Tibial nerve (tissue), 4 donors: ENCODE data around the gene REC114. TPM values are rescaled to one million over a fixed set of nuclear protein-coding genes. Genes with fewer than 3 reads are reported as not detected.
"Not testable (repeated sequence)": the region's sequence is repeated elsewhere in the genome, so short reads cannot be mapped to it uniquely, and the experiment has no call there.

Experiments used
- DNase-seq, 2 donors: peaks; one replicate each; pipeline ENCODE4 v3.0.0-alpha.2; 2019; ENCODE audit warnings: low spot score in 2 of 2
- H3K27ac ChIP-seq, 4 donors: fragments of 200-600 bp; sonication (generic) in 3 of 4; one replicate each; pipeline ENCODE4 v1.5.1; 2017 to 2019; ENCODE audit warnings: mild to moderate bottlenecking in 1 of 4
- H3K27me3 ChIP-seq, 2 donors: fragments of 200-600 bp; sonication (generic) in 1 of 2; one replicate each; pipeline versions ENCODE4 v1.5.1 to v1.6.0; 2017 to 2019
- H3K36me3 ChIP-seq, 3 donors: fragments of 200-600 bp; sonication (generic); one replicate each; pipeline ENCODE4 v1.5.1; 2018 to 2019
- H3K4me1 ChIP-seq, 4 donors: fragments of 200-600 bp; sonication (generic) in 3 of 4; one replicate each; pipeline ENCODE4 v1.5.1; 2017 to 2019
- H3K4me3 ChIP-seq, 4 donors: fragments of 200-600 bp; sonication (generic) in 3 of 4; one replicate each; pipeline ENCODE4 v1.5.1; 2017 to 2019; ENCODE audit warnings: mild to moderate bottlenecking in 1 of 4, moderate library complexity in 1 of 4
- H3K9me3 ChIP-seq, 4 donors: fragments of 200-600 bp; sonication (generic) in 3 of 4; one replicate each; pipeline ENCODE4 v1.5.1; 2017 to 2019
- EP300 ChIP-seq, 2 donors: sonication (generic); formaldehyde crosslinking; IDR thresholded peaks; one replicate each; pipeline ENCODE4 v1.6.1; 2017; ENCODE audit warnings: antibody characterized with exemption in 2 of 2, mild to moderate bottlenecking in 1 of 2
- POLR2A ChIP-seq, 2 donors: fragments of 450-650 bp; IDR thresholded peaks; one replicate each; pipeline ENCODE4 v1.6.1; 2017; ENCODE audit warnings: antibody characterized with exemption in 2 of 2, mild to moderate bottlenecking in 2 of 2, moderate library complexity in 2 of 2
- WGBS, 2 donors: methylation state at CpG; one replicate each; pipeline ENCODE4 v1.1.5; 2018; 5-methylcytosine and 5-hydroxymethylcytosine counted together
- total RNA-seq, 4 donors: library from RNA; depleted of rRNA; stranded (reverse); fragments of >200 nt; gene quantifications; one replicate each; pipeline ENCODE4 v1.1.0, GENCODE V29; 2016
- TF ChIP-seq, protein P1 (sequence below), 5 experiments: fragments of 200-600 bp in 3 of 5; fragments of 450-650 bp in 2 of 5; sonication (generic) in 3 of 5; IDR thresholded peaks; one replicate each; pipeline ENCODE4 v1.5.1; 2016 to 2019; ENCODE audit warnings: antibody characterized with exemption in 5 of 5, mild to moderate bottlenecking in 3 of 5, moderate library complexity in 2 of 5

REC114 gene
- total RNA-seq, 4 donors from 2014 or later: not detected

DNA sequence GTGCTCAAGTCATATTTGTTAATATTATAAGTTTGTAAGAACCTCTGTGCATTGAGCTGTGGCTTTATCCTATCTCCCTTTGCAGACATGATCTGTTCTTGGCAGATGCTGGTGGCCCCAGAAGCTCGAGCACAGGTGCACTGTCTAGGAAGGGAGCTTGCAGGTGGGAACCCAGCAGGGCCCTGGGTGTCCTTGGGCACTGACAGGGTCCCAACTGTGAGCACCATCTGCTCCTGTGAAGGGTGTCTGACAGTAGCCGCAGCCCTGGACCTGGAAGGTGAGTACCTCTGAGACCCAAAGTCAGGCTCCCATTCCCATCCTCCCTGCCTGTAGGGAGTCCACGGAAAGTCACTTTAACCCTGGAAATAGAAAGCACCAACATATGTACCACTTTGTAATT, 2.4 kb upstream of the REC114 start:
- Histone ChIP-seq H3K36me3 (no peaks in the 10 kb centered on the region), H3K4me1 (no peaks in the 10 kb centered on the region), H3K27ac (no peak overlapping the region), H3K27me3 (no peaks in the 10 kb centered on the region), H3K9me3 (peaks cover 0 to 5% (median 0%) of the 10 kb centered on the region in 4 donors), H3K4me3 (no peak overlapping the region)
- WGBS, 2 donors: 79 to 83% methylated on average over 3 of the region's 3 CpGs
- no peak for TF ChIP-seq EP300 (IDR thresholded peaks at IDR 0.05)
- no peak for TF ChIP-seq POLR2A (IDR thresholded peaks at IDR 0.05)
- TF ChIP-seq, protein P1, sequence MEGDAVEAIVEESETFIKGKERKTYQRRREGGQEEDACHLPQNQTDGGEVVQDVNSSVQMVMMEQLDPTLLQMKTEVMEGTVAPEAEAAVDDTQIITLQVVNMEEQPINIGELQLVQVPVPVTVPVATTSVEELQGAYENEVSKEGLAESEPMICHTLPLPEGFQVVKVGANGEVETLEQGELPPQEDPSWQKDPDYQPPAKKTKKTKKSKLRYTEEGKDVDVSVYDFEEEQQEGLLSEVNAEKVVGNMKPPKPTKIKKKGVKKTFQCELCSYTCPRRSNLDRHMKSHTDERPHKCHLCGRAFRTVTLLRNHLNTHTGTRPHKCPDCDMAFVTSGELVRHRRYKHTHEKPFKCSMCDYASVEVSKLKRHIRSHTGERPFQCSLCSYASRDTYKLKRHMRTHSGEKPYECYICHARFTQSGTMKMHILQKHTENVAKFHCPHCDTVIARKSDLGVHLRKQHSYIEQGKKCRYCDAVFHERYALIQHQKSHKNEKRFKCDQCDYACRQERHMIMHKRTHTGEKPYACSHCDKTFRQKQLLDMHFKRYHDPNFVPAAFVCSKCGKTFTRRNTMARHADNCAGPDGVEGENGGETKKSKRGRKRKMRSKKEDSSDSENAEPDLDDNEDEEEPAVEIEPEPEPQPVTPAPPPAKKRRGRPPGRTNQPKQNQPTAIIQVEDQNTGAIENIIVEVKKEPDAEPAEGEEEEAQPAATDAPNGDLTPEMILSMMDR (IDR thresholded peaks at IDR 0.05): no peak
- DNase-seq: no peak

DNA sequence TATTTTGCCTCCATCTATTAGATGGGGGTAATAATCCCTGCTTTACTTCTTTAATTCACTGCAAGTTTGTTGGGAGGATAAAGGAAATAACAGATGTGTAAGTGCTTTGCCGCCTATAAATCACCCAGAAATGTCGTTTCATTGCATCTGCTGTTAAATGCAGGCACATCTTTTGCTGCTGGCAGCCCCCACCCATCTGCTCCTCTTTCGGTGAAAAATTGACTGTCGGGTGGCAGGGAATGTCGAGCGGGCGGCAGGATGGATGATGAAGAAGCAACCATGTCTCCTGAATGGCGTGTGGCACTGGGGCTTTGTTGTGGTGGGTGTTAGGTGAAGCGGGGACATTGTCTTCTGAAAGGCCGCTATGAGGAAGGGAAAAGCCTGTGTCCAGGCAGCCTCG, 543 bp upstream of the REC114 start:
- Histone ChIP-seq H3K4me3 (no peak overlapping the region), H3K36me3 (no peaks in the 10 kb centered on the region), H3K27ac (no peak overlapping the region), H3K4me1 (no peaks in the 10 kb centered on the region), H3K27me3 (no peaks in the 10 kb centered on the region), H3K9me3 (peaks cover 0 to 5% (median 0%) of the 10 kb centered on the region in 4 donors)
- 87 to 88% methylated on average over 11 of the region's 11 CpGs for WGBS, 2 donors
- no peak for TF ChIP-seq EP300 (IDR thresholded peaks at IDR 0.05)
- no peak for TF ChIP-seq POLR2A (IDR thresholded peaks at IDR 0.05)
- TF ChIP-seq, protein P1 (IDR thresholded peaks at IDR 0.05): no peak
- DNase-seq: no peak

DNA sequence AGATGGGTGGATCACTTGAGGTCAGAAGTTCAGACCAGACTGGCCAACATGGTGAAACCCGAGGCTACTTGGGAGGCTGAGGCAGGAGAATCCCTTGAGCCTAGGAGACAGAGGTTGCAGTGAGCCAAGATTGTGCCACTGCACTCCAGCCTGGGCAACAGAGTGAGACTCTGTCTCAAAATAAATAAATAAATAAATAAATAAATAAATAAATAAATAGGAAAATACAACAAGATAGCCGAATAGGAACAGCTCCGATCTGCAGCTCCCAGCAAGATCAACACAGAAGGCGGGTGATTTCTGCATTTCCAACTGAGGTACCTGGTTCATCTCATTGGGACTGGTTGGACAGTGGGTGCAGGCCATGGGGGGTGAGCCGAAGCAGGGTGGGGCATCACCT, 4.5 kb downstream of the REC114 start:
- not testable (repeated sequence) for H3K36me3 ChIP-seq, H3K27ac ChIP-seq, DNase-seq, H3K4me1 ChIP-seq, H3K4me3 ChIP-seq, H3K27me3 ChIP-seq
- H3K9me3 ChIP-seq: peaks cover 0 to 13% (median 0%) of the 10 kb centered on the region in 4 donors
- 90 to 91% methylated on average over 5 of the region's 5 CpGs for WGBS, 2 donors

DNA sequence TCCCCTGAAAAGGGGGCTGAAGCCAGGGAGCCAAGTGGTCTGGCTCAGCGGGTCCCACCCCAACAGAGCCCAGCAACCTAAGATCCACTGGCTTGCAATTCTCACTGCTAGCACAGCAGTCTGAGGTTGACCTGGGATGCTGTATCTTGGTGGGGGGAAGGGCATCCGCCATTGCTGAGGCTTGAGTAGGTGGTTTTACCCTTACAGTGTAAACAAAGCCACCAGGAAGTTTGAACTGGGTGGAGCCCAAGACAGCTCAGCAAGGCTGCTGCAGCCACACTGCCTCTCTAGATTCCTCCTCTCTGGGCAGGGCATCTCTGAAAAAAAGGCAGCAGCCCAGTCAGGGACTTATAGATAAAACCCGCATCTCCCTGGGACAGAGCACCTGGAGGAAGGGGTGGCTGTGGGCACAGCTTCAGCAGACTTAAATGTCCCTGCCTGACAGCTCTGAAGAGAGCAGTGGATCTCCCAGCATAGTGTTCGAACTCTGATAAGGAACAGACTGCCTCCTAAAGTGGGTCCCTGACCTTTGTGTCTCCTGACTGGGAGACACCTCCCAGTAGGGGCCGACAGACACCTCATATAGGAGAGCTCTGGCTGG, 5.3 kb downstream of the REC114 start:
- H3K36me3 ChIP-seq, H3K27ac ChIP-seq, DNase-seq, H3K27me3 ChIP-seq, H3K4me3 ChIP-seq, H3K4me1 ChIP-seq: not testable (repeated sequence)
- WGBS, 2 donors: 82 to 93% methylated on average over 5 of the region's 5 CpGs
- H3K9me3 ChIP-seq: peaks cover 0 to 16% (median 0%) of the 10 kb centered on the region in 4 donors

DNA sequence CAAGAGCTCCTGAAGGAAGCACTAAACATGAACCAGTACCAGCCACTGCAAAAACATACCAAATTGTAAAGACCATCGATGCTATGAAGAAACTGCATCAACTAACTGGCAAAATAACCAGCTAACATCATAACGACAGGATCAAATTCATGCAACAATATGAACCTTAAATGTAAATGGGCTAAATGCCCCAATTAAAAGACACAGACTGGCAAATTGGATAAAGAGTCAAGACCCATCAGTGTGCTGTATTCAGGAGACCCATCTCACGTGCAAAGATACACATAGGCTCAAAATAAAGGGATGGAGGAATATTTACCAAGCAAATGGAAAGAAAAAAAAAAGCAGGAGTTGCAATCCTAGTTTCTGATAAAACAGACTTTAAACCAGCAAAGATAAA, 7.0 kb downstream of the REC114 start:
- not testable (repeated sequence) for H3K27ac ChIP-seq, H3K36me3 ChIP-seq, H3K4me1 ChIP-seq, DNase-seq, H3K27me3 ChIP-seq, H3K4me3 ChIP-seq
- 85 to 91% methylated on average over 3 of the region's 3 CpGs for WGBS, 2 donors
- peaks cover 0 to 13% (median 0%) of the 10 kb centered on the region in 4 donors for H3K9me3 ChIP-seq

DNA sequence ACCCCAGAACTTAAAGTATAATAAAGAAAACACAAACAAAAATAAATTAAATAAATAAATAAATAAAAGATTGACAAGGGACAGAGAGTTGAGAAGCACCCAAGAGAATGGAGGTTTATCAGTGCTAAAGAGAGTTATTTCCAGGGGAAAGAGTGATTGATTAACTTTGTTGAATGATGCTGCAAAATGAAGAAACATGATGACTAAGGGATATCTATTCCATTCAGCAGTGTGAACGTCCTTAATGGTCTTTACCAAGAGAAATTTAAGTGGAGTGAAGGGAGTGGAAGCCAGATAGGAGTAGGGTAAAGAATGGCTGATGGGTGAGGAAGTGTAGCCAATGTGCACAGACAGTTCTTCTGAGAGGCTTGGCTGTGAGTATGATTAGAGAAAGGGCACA, 11.1 kb downstream of the REC114 start:
- Histone ChIP-seq H3K27me3 (no peaks in the 10 kb centered on the region), H3K36me3 (no peaks in the 10 kb centered on the region), H3K4me1 (no peaks in the 10 kb centered on the region), H3K9me3 (peaks cover 0 to 7% (median 0%) of the 10 kb centered on the region in 4 donors), H3K27ac (no peak overlapping the region), H3K4me3 (no peak overlapping the region)
- TF ChIP-seq EP300 (IDR thresholded peaks at IDR 0.05): no peak
- TF ChIP-seq, protein P1 (IDR thresholded peaks at IDR 0.05): no peak
- TF ChIP-seq POLR2A (IDR thresholded peaks at IDR 0.05): no peak
- WGBS, 2 donors: 10 to 34% methylated on average over 1 of the region's 1 CpG
- DNase-seq: no peak

DNA sequence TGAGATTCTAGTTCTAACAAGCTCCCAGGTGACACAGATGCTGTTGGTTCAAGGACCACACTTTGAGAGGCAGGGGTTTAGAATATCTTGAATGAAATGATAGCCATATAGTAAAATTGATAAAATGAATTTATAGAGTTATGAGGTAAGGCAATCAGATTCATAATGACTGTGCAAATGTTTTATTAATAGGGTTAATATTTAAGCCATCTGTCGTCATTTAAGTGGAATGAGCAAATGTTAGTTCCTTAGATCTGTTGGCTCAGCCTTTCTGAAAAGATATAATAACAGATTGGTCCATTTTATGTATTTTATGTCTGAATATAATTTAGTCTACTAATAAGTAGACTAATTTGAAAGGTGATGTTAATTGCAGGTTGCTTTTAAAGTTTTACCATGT, 12.9 kb downstream of the REC114 start:
- Histone ChIP-seq H3K36me3 (no peaks in the 10 kb centered on the region), H3K9me3 (peaks cover 0 to 7% (median 0%) of the 10 kb centered on the region in 4 donors), H3K4me1 (no peaks in the 10 kb centered on the region), H3K4me3 (no peak overlapping the region), H3K27ac (no peak overlapping the region), H3K27me3 (no peaks in the 10 kb centered on the region)
- DNase-seq: no peak
- WGBS, 2 donors: 74 to 81% methylated on average over 1 of the region's 1 CpG
- TF ChIP-seq EP300 (IDR thresholded peaks at IDR 0.05) (no peak), POLR2A (IDR thresholded peaks at IDR 0.05) (no peak)
- TF ChIP-seq, protein P1 (IDR thresholded peaks at IDR 0.05): no peak
